IPS DF 6.9 (cell line): ENCODE results near the gene KNDC1.
"Not testable (repeated sequence)": the region's sequence is repeated elsewhere in the genome, so short reads cannot be mapped to it uniquely, and the experiment has no call there.

Source experiments
- DNase-seq: peaks from one replicate; pipeline ENCODE4 v3.0.0-alpha.2; 2013; ENCODE audit warnings: low read depth, low spot score
- H3K27ac ChIP-seq: one replicate; pipeline ENCODE4 v1.5.1; 2013; ENCODE audit warnings: low read length, control low read depth
- H3K27me3 ChIP-seq: 2 replicates; pipeline ENCODE4 v1.6.1; 2013; ENCODE audit warnings: mild to moderate bottlenecking, low read length; ENCODE audit not compliant: control insufficient read depth, insufficient read depth
- H3K36me3 ChIP-seq: 2 replicates; pipeline ENCODE4 v1.6.1; 2013; ENCODE audit warnings: low read length; ENCODE audit not compliant: control insufficient read depth, insufficient read depth
- H3K4me1 ChIP-seq: 2 replicates; pipeline ENCODE4 v1.6.1; 2013; ENCODE audit warnings: low read length; ENCODE audit not compliant: control insufficient read depth, insufficient read depth
- H3K4me3 ChIP-seq: 2 replicates; pipeline ENCODE4 v1.5.1; 2013; ENCODE audit warnings: mild to moderate bottlenecking, low read length
- H3K9me3 ChIP-seq: 2 replicates; pipeline ENCODE4 v1.6.1; 2013; ENCODE audit warnings: low read length, inconsistent platforms; ENCODE audit not compliant: control insufficient read depth, insufficient read depth
- WGBS: extraction: QIAGEN DNeasy Blood & Tissue Kit; methylation state at CpG from one replicate; pipeline ENCODE4 v1.1.7; 2013; ENCODE audit warnings: mixed read lengths, missing lambda C conversion rate; ENCODE audit not compliant: insufficient read length, insufficient coverage; 5-methylcytosine and 5-hydroxymethylcytosine counted together

The KNDC1 gene

DNA sequence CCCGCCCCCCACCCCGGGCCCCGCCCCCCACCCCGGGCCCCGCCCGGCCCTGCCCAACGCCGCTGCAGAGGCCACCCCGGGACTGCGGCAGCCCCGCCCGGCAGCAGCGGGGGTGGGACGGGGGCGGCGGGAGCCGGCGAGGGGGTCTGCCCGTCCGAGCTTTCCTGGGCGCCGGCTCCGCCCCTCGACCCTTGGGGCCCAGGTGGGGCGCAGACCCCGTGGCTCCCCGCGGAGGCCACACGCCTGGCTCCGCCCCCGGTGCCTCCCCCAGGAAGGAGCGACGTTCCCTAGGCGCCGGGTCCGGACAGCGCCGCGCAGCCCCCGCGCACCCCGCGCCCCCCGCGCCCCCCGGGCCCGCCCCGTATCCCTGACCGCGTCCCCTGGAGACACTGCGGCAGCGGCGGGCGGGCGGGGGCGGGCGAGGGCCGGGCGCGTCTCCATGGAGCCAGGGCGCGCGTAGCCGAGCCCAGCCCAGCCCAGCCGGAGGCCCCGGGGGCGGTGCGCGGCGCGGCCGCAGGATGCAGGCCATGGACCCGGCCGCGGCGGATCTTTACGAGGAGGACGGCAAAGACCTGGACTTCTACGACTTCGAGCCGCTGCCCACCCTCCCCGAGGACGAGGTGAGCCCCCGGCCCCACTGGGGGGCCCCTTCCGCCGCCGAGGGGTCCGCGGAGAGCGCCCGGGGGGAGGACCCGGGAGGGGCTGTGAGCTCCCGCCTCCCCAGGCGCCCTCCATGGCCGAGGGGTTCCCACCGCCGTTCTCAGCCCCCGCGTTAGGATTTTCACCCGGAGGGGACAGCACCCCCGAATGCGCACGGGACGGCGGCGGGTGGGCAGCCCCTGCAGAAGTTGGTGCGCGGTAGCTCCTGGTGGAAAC is at the start of gene KNDC1:
KNDC1 (plus strand) TSS at position 270 of the 876 bp plus-strand sequence; CDS start at position 519, 249 bp downstream.
- Histone ChIP-seq H3K36me3 (no peaks in the 10 kb centered on the region; the same call in 1 of the 2 replicates), H3K4me3 (peak within 1 kb of the TSS; percentile 48; the same call in 1 of the 2 replicates), H3K4me1 (peaks cover 5% of the 10 kb centered on the region; the same call in 1 of the 2 replicates), H3K27me3 (no peaks in the 10 kb centered on the region), H3K27ac (no peak within 1 kb of the TSS), H3K9me3 (no peaks in the 10 kb centered on the region)
- DNase-seq = no peak
- WGBS = no CpG with 5 or more reads among the region's 108 CpGs

DNA sequence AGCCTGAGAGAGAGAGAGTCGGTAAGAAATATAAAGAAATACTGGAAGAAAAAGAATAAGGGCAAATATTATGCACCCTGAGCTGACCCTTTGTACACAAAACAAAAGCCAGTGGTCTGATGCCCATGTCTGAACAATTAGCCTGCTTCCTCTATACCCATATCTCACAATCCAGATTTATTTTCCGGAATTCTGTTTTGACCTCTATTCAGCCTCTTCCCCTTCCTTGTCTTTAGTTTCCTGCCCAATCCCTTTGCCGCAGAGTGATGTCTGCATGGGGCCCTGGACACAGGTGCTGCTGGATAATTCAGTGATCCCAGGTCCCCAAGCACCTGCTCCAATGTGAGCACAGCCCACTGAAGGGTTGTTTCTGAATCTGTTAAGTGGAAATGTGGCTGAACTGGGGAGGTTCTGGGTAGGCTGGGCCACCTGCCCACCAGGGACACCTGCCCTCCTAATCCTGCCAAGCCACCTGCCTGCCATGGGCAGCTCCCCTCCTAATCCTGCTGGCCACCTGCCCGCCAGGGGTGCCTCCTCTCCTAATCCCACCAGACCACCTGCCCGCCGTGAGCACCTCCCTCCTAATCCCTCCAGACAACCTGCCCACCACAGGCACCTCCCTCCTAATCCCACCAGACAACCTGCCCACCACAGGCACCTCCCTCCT is 49.3 kb upstream of the KNDC1 start:
- Histone ChIP-seq H3K36me3 (no peaks in the 10 kb centered on the region), H3K9me3 (peaks cover 3% of the 10 kb centered on the region; the same call in 1 of the 2 replicates), H3K27me3 (no peaks in the 10 kb centered on the region), H3K27ac (no peak overlapping the region), H3K4me3 (no peak overlapping the region), H3K4me1 (no peaks in the 10 kb centered on the region; the same call in 1 of the 2 replicates)
- no CpG with 5 or more reads among the region's 6 CpGs for WGBS
- no peak for DNase-seq

DNA sequence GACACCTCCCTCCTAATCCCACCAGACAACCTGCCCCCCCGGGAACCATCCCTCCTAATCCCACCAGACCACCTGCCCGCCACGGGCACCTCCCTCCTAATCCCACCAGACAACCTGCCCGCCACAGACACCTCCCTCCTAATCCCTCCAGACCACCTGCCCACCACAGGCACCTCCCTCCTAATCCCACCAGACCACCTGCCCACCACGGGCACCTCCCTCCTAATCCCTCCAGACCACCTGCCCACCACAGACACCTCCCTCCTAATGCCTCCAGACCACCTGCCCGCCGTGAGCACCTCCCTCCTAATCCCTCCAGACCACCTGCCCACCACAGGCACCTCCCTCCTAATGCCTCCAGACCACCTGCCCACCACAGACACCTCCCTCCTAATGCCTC is 48.4 kb upstream of the KNDC1 start:
- no CpG with 5 or more reads among the region's 7 CpGs for WGBS
- not testable (repeated sequence) for H3K9me3 ChIP-seq

DNA sequence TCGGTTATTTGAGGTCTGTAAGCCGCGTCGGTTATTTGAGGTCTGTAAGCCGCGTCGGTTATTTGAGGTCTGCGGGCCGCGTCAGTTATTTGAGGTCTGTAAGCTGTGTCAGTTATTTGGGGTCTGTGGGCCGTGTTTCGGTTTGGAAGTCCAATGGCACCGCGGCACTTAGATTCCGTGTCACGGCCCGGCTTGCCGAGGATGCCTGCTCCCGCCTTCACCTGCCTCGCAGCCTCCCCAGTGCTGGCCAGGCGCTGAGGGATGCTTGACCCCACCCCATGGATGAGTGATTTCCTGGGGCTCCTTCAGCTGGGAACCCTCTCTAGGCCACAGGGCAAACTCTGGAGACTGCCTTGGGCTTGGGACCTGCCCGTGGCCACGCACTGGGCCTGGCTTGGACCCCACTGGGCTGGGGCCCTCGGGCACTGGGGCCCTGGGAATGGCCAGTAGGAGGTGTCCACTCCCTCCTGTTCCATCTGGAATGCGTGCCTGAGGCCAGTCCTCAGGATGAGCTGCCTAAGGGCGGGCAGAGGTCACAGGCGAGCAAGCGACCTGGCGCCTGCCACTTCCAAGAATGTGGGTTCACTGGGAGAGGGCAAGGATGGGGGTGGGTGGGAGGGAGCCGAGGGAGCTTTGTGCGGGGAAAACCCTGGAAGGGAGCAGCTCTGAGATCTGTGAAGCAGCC is 46.7 kb upstream of the KNDC1 start:
- H3K9me3 ChIP-seq = no peaks in the 10 kb centered on the region
- H3K36me3 ChIP-seq = no peaks in the 10 kb centered on the region
- DNase-seq = no peak
- no CpG with 5 or more reads among the region's 31 CpGs for WGBS
- no peaks in the 10 kb centered on the region for H3K27me3 ChIP-seq
- no peak overlapping the region for H3K27ac ChIP-seq
- no peak overlapping the region for H3K4me3 ChIP-seq
- peaks cover 2% of the 10 kb centered on the region for H3K4me1 ChIP-seq

More for the DNA sequence above, 48.4 kb upstream of the KNDC1 start:
- not testable (repeated sequence) for H3K27ac ChIP-seq, H3K4me3 ChIP-seq, H3K36me3 ChIP-seq, H3K27me3 ChIP-seq, DNase-seq, H3K4me1 ChIP-seq

DNA sequence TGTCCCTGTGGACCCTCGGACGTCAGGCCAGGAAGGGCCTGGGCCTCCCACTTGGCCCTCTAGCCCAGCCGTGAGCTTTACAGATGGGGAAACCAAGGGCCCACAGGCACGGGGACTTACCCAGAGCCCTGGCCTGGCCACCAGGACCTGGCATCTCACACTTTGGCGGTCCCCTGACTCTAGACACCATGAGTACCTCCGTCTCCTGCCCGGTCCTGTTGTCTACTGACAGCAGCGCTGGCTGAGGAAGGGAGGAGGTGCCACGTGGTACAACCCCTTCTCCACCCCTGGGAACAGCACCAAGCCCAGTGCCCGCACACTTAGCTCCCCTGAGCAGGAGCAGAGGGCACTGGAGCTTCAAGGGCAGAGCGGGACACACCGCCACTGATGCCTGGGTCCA is 46.2 kb upstream of the KNDC1 start:
- H3K9me3 ChIP-seq = no peaks in the 10 kb centered on the region

DNA sequence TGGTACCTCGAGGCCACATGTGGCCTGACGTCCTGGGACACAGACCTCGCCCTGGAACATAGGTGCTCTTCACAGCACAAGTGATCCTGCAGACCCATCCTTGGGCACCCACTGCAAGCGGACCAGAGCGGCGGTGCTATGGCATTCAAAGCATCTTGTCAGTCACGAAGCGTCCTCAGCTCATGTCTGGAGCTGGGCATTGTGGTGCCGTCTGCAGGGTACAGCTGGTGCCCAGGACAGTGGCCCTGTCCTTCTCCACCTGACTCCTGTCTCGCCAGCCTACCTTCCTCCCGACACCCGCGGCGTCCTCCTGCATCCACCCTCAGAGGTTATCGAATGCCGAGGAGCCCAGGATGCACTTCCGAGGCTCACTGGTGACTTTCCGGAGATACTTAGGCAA is 45.8 kb upstream of the KNDC1 start:
- H3K9me3 ChIP-seq = no peaks in the 10 kb centered on the region
- DNase-seq = no peak
- no peak overlapping the region for H3K27ac ChIP-seq
- peaks cover 2% of the 10 kb centered on the region for H3K4me1 ChIP-seq
- WGBS = no CpG with 5 or more reads among the region's 18 CpGs
- no peak overlapping the region for H3K4me3 ChIP-seq
- no peaks in the 10 kb centered on the region for H3K36me3 ChIP-seq
- no peaks in the 10 kb centered on the region for H3K27me3 ChIP-seq

More for the DNA sequence above, 46.2 kb upstream of the KNDC1 start:
- WGBS = no CpG with 5 or more reads among the region's 12 CpGs
- Histone ChIP-seq H3K27ac (no peak overlapping the region), H3K4me1 (peaks cover 2% of the 10 kb centered on the region), H3K27me3 (no peaks in the 10 kb centered on the region), H3K4me3 (no peak overlapping the region), H3K36me3 (no peaks in the 10 kb centered on the region)
- DNase-seq = no peak

DNA sequence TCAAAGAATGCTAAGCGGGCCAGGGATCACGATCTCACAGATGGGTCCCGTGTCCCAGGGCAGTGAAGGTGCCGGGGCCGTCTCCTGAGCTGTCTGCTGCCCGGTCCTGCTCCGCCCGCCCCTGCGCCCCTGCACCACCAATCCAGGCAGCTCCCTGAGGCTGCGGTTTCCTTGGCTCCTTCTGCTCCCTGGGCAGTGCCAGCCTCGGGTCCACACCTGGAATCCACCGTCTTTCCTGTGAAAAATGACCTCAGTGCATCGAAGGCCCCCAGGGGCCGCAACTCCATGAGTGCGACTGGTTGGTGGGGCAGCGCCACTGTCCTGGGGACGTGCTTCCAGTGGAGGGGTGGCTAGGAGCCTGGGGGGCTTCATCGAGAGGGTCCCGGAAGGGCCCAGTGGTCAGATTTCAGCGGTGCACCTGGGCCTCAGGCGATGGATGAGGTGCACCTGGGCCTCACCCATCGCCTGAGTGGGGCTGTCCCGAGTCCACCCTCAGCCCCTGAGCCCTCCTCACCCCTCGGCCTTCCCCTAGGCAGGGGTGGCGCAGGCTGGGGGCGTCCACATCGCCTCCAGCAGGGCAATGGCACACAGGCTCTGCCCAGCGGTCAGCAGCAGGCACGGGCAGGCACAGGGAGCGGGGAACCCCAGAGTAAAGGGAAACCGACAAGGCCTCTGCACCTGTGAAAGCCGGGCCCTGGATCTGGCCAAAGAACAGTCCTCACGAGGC is 45.1 kb upstream of the KNDC1 start:
- no CpG with 5 or more reads among the region's 33 CpGs for WGBS
- H3K4me1 ChIP-seq = peaks cover 2% of the 10 kb centered on the region

DNA sequence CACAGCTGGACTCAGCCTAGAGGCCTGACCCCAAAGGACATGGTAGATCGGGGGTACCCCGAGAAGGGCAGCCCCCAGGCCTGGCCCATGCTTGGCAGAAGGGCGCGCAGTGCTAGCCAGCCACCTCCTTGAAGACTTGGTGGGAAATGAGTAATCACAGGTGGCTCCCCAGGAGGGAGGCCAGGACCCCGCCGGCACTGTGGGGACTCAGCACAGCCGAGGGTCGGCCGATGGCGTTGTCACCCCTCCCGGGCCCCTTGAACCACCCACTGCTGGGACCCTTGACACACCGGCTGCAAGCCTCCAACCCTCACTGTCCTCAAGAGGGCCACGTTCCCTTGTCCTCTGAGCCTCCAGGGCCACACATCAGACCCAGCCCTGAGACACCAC is 44.6 kb upstream of the KNDC1 start:
- H3K4me1 ChIP-seq = peaks cover 2% of the 10 kb centered on the region
- H3K27ac ChIP-seq = no peak overlapping the region
- H3K4me3 ChIP-seq = no peak overlapping the region
- no peaks in the 10 kb centered on the region for H3K9me3 ChIP-seq
- H3K36me3 ChIP-seq = no peaks in the 10 kb centered on the region
- H3K27me3 ChIP-seq = no peaks in the 10 kb centered on the region
- WGBS = no CpG with 5 or more reads among the region's 13 CpGs
- DNase-seq = no peak

More for the DNA sequence above, 45.1 kb upstream of the KNDC1 start:
- no peaks in the 10 kb centered on the region for H3K9me3 ChIP-seq
- no peak for DNase-seq
- H3K36me3 ChIP-seq = no peaks in the 10 kb centered on the region
- H3K27ac ChIP-seq = no peak overlapping the region
- H3K4me3 ChIP-seq = no peak overlapping the region
- H3K27me3 ChIP-seq = no peaks in the 10 kb centered on the region

DNA sequence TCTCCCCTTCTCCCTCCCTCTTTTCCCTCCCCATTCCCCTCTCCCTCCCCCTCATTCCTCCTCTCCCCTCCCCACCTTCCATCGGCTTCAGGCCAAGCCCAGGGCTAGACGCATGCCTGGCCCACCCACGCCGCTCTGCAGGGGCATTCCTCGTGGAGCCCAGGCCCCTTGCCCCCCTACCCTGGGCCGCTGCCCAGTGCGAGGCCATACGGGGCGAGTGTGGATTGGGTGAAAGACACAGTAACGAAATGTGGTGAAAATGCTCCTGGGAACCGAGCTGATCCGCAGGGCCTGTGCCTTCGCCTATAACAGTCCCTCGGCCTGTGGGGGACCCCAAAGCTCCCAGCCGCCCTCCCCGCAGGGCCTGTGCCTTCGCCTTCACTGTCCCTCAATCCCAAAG is 44.0 kb upstream of the KNDC1 start:
- no peak for DNase-seq
- 80% methylated on average over 1 of the region's 17 CpGs for WGBS
- Histone ChIP-seq H3K36me3 (no peaks in the 10 kb centered on the region), H3K4me3 (no peak overlapping the region), H3K27ac (no peak overlapping the region), H3K27me3 (no peaks in the 10 kb centered on the region), H3K9me3 (no peaks in the 10 kb centered on the region), H3K4me1 (peaks cover 2% of the 10 kb centered on the region)

GRCh38 chr10:133116455-133116854 is 43.6 kb upstream of the KNDC1 start:
- no CpG with 5 or more reads among the region's 14 CpGs for WGBS
- no peaks in the 10 kb centered on the region for H3K9me3 ChIP-seq

More at GRCh38 chr10:133116455-133116854, 43.6 kb upstream of the KNDC1 start:
- H3K4me3 ChIP-seq = no peak overlapping the region
- no peaks in the 10 kb centered on the region for H3K36me3 ChIP-seq
- H3K4me1 ChIP-seq = peaks cover 2% of the 10 kb centered on the region
- H3K27me3 ChIP-seq = no peaks in the 10 kb centered on the region
- H3K27ac ChIP-seq = no peak overlapping the region
- DNase-seq = no peak
